Fibroblast of villous mesenchyme (primary cell): ENCODE data around the gene TMEM182. TPM values are rescaled to one million over a fixed set of nuclear protein-coding genes. Genes with fewer than 3 reads are reported as not detected.

Source experiments
- DNase-seq: peaks from one replicate; pipeline ENCODE4 v3.0.0-alpha.2; 2010; ENCODE audit warnings: low read depth
- H3K4me3 ChIP-seq: 2 replicates; pipeline ENCODE4 v1.5.1; 2011; ENCODE audit warnings: low read depth, mild to moderate bottlenecking, low read length
- total RNA-seq: library from RNA; depleted of rRNA; stranded (reverse); fragments of >200 nt; gene quantifications from 2 replicates; pipeline ENCODE4 v1.2.3, GENCODE V29; 2012
- TF ChIP-seq, protein P1 (sequence below): IDR thresholded peaks from 2 replicates; pipeline ENCODE4 v1.5.1; 2012; ENCODE audit warnings: low read depth, mild to moderate bottlenecking, low read length; ENCODE audit not compliant: insufficient read depth

Gene TMEM182
- total RNA-seq, 1 donor: 1.3 TPM

DNA sequence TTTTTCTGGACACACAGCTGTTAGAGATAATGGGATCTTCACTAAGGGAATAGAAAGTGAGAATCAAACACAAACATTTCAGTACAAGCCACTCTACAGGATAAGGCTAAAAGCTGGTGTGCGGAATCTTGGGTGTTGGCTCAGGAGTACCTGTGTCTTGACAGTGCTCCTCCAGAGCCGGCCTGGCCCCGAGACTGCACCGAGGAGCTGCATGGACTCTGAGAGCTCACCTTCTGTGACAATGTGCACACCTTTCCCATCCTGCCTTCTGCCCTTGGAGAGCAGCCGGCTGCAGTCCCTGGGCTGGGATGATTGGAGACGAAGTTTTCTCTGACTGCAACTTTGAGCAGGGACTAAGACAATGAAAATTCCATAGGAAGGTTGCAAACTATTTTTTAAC lies 89.1 kb downstream of the TMEM182 start:
- DNase-seq: no peak
- TF ChIP-seq, protein P1, sequence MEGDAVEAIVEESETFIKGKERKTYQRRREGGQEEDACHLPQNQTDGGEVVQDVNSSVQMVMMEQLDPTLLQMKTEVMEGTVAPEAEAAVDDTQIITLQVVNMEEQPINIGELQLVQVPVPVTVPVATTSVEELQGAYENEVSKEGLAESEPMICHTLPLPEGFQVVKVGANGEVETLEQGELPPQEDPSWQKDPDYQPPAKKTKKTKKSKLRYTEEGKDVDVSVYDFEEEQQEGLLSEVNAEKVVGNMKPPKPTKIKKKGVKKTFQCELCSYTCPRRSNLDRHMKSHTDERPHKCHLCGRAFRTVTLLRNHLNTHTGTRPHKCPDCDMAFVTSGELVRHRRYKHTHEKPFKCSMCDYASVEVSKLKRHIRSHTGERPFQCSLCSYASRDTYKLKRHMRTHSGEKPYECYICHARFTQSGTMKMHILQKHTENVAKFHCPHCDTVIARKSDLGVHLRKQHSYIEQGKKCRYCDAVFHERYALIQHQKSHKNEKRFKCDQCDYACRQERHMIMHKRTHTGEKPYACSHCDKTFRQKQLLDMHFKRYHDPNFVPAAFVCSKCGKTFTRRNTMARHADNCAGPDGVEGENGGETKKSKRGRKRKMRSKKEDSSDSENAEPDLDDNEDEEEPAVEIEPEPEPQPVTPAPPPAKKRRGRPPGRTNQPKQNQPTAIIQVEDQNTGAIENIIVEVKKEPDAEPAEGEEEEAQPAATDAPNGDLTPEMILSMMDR: no peak
- H3K4me3 ChIP-seq: no peak overlapping the region

DNA sequence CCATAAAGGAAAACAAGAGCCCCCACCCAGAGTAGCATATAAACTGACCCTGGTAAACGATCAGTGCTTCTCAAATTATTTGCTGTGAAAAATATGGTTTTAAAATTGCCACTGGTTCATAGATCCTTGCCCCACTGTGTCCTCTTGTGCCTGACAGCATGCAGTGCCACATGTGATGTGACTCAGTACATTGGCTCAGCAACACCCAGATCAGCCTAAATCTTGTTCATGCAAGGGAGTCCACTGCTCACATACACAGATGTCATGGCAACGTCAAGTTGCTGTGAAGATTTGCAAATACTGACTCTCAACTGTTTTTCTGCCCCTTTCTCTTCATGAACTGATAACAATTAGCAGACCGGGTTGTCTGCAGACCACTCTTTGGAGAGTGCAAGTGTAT lies 91.0 kb downstream of the TMEM182 start:
- DNase-seq: no peak

More for the DNA sequence above, 91.0 kb downstream of the TMEM182 start:
- no peak overlapping the region for H3K4me3 ChIP-seq
- TF ChIP-seq, protein P1: no peak

Other genes starting within 250 kb of the TMEM182 start
- gene SLC9A2, start 142.5 kb upstream of the TMEM182 start, total RNA-seq: not detected in 2 replicates